ENCODE data around the gene TEPSIN. TPM values are rescaled to one million over a fixed set of nuclear protein-coding genes. Genes with fewer than 3 reads are reported as not detected.
A peak's percentile ranks its signal among the peaks of the same experiment; 100 is the strongest.

The TEPSIN gene
- total and polyA plus RNA-seq, 2 of the 13 experiments (the other 11 are each of a cell fraction or from before 2014, with no cell fraction given): 16.1 to 18.8 TPM

- no peak for TF ChIP-seq SNRNP70 (IDR thresholded peaks at IDR 0.05; ENCODE audit: low read depth, low read length)
- no peak for TF ChIP-seq ZNF878 (CRISPR knock-in tag; IDR thresholded peaks at IDR 0.05)
- no peak for TF ChIP-seq RORA (CRISPR knock-in tag; IDR thresholded peaks at IDR 0.05)
- no peak; the same call in 1 of the 2 replicates for TF ChIP-seq ZNF605 (CRISPR knock-in tag; IDR thresholded peaks at IDR 0.05)
- TF ChIP-seq AFF4 (CRISPR knock-in tag; IDR thresholded peaks at IDR 0.05): 0 out of 2 replicates have a peak, but pooled peaks have one; percentile 8
- no peak for TF ChIP-seq GATAD1 (CRISPR knock-in tag; IDR thresholded peaks at IDR 0.05)
- no peak for TF ChIP-seq ZNF567 (CRISPR knock-in tag; IDR thresholded peaks at IDR 0.05; ENCODE audit: borderline replicate concordance)
- no peak for TF ChIP-seq HNF4G (IDR thresholded peaks at IDR 0.05; ENCODE audit: borderline replicate concordance, low read depth, low read length)
- TF ChIP-seq HNF4G (CRISPR knock-in tag; IDR thresholded peaks at IDR 0.05; ENCODE audit: borderline replicate concordance, low read depth): no peak
- TF ChIP-seq IRF2 (CRISPR knock-in tag; IDR thresholded peaks at IDR 0.05): no peak
- no peak for TF ChIP-seq DNMT3B (CRISPR knock-in tag; conservative IDR thresholded peaks at IDR 0.05)
- no peak for TF ChIP-seq ZBTB39 (CRISPR knock-in tag; IDR thresholded peaks at IDR 0.05)
- no peak for TF ChIP-seq ATF1 (CRISPR knock-in tag; IDR thresholded peaks at IDR 0.05)
- no peak for TF ChIP-seq ZNF672 (CRISPR knock-in tag; IDR thresholded peaks at IDR 0.05)
- no peak for TF ChIP-seq HDAC6 (IDR thresholded peaks at IDR 0.05; ENCODE audit: low read depth, low read length)
- no peak for TF ChIP-seq RXRB (CRISPR knock-in tag; IDR thresholded peaks at IDR 0.05; ENCODE audit: borderline replicate concordance)
- TF ChIP-seq FIP1L1 (IDR thresholded peaks at IDR 0.05; ENCODE audit: borderline replicate concordance, insufficient read depth, low read depth, low read length): no peak
- no peak for TF ChIP-seq NFE2 (CRISPR knock-in tag; IDR thresholded peaks at IDR 0.05)
- no peak for TF ChIP-seq CENPX (CRISPR knock-in tag; IDR thresholded peaks at IDR 0.05)
- 0 out of 2 replicates have a peak, but pooled peaks have one; percentile 32 for TF ChIP-seq MAX (IDR thresholded peaks at IDR 0.05)
- peak; percentile 43; the same call in 1 of the 2 replicates for TF ChIP-seq HNF1B (CRISPR knock-in tag; IDR thresholded peaks at IDR 0.05)
Observed at GRCh38 chr17:81237591-81238489, 1.0 kb downstream of the TEPSIN start (continued).
